ENCODE data around the gene MACROD2.

Gene MACROD2

GRCh38 chr20:15222502-15223330 is 1227.4 kb downstream of the MACROD2 start:
- TF ChIP-seq CTCF (IDR thresholded peaks at IDR 0.05; ENCODE audit: insufficient read depth, low read length, missing control alignments), result no peak
- ChIA-PET POLR2A (no interaction called here), CTCF (no interaction called here)
- DNase-seq (ENCODE audit: low read depth, low spot score), result no peak
- H3K4me3 ChIP-seq (ENCODE audit: low read depth, low read length), result no peak overlapping the region

GRCh38 chr20:15224199-15224598 is 1228.9 kb downstream of the MACROD2 start:
- no peak for DNase-seq (ENCODE audit: low read depth, low spot score)
- POLR2A ChIA-PET, result no interaction called here
- TF ChIP-seq CTCF (IDR thresholded peaks at IDR 0.05; ENCODE audit: insufficient read depth, low read length, missing control alignments), result no peak

GRCh38 chr20:15227102-15227501 is 1231.8 kb downstream of the MACROD2 start:
- no peak for DNase-seq (ENCODE audit: low read depth, low spot score)
- no peak overlapping the region for H3K4me3 ChIP-seq (ENCODE audit: low read depth, low read length)
- CTCF ChIA-PET, result interaction anchor here (0.7 kb wide), 1 partner anchor 889 kb away, joined by 3 read pairs; the partner anchor contains the start of gene FLRT3
- POLR2A ChIA-PET, result no interaction called here
- TF ChIP-seq CTCF (IDR thresholded peaks at IDR 0.05; ENCODE audit: insufficient read depth, low read length, missing control alignments), result no peak

More at GRCh38 chr20:15224199-15224598, 1228.9 kb downstream of the MACROD2 start:
- CTCF ChIA-PET, result no interaction called here
- no peak overlapping the region for H3K4me3 ChIP-seq (ENCODE audit: low read depth, low read length)

GRCh38 chr20:15232243-15232642 is 1236.9 kb downstream of the MACROD2 start:
- no peak for DNase-seq (ENCODE audit: low read depth, low spot score)
- no peak for TF ChIP-seq CTCF (IDR thresholded peaks at IDR 0.05; ENCODE audit: insufficient read depth, low read length, missing control alignments)
- ChIA-PET POLR2A (no interaction called here), CTCF (no interaction called here)
- no peak overlapping the region for H3K4me3 ChIP-seq (ENCODE audit: low read depth, low read length)

- DNase-seq (ENCODE audit: low read depth, low spot score), result no peak
- no peak overlapping the region for H3K4me3 ChIP-seq (ENCODE audit: low read depth, low read length)
- POLR2A ChIA-PET, result no interaction called here
- TF ChIP-seq CTCF (IDR thresholded peaks at IDR 0.05; ENCODE audit: insufficient read depth, low read length, missing control alignments), result no peak
- CTCF ChIA-PET, result no interaction called here
These were observed 1240.3 kb downstream of the MACROD2 start for GRCh38 chr20:15235471-15236198.

- H3K4me3 ChIP-seq (ENCODE audit: low read depth, low read length), result no peak overlapping the region
- ChIA-PET CTCF (no interaction called here), POLR2A (interaction anchor here (0.6 kb wide), 1 partner anchor 213 kb away, joined by 3 read pairs; no protein-coding TSS in a partner anchor)
- no peak for DNase-seq (ENCODE audit: low read depth, low spot score)
- TF ChIP-seq CTCF (IDR thresholded peaks at IDR 0.05; ENCODE audit: insufficient read depth, low read length, missing control alignments), result peak; percentile 42
These were observed 1241.5 kb downstream of the MACROD2 start for GRCh38 chr20:15236812-15237211.
